Stimulated activated CD4-positive, alpha-beta T cell treated with anti-CD3 and anti-CD28 coated beads, TNF-alpha, amount 100 ng/mL, for 48 hours (primary cell): ENCODE measurements around the gene MAP3K14.
A peak's percentile ranks its signal among the peaks of the same experiment; 100 is the strongest.

Experiments used
- DNase-seq, 3 donors: peaks; one replicate each; pipeline ENCODE4 v3.0.0-alpha.2; 2020; ENCODE audit warnings: low read depth in 3 of 3

MAP3K14 gene

GRCh38 chr17:45235416-45236281 is 81.2 kb downstream of the MAP3K14 start:
- peak in 1 of 3 donors; percentile 79 for DNase-seq

GRCh38 chr17:45234641-45235415 is 82.0 kb downstream of the MAP3K14 start:
- DNase-seq: peak in 1 of 3 donors; percentile 28

GRCh38 chr17:45233423-45233924 is 83.3 kb downstream of the MAP3K14 start:
- no peak for DNase-seq

- DNase-seq: no peak
Measured at GRCh38 chr17:45232514-45233422, 84.1 kb downstream of the MAP3K14 start.

GRCh38 chr17:45231481-45232116 is 85.2 kb downstream of the MAP3K14 start:
- DNase-seq: peak in 1 of 3 donors; percentile 27

- DNase-seq: no peak
Measured at GRCh38 chr17:45230787-45231480, 85.9 kb downstream of the MAP3K14 start.

- DNase-seq: no peak
Measured at GRCh38 chr17:45230410-45230786, 86.4 kb downstream of the MAP3K14 start.

- peak in 1 of 3 donors; percentile 26 for DNase-seq
Measured at GRCh38 chr17:45229681-45230409, 87.0 kb downstream of the MAP3K14 start.

GRCh38 chr17:45228763-45229539 is 87.9 kb downstream of the MAP3K14 start:
- peak; percentile 83 to 86 (median 85) for DNase-seq

- peak in 1 of 3 donors; percentile 37 for DNase-seq
Measured at GRCh38 chr17:45227926-45228762, 88.7 kb downstream of the MAP3K14 start.

- peak in 1 of 3 donors; percentile 36 for DNase-seq
Measured at GRCh38 chr17:45227101-45227925, 89.5 kb downstream of the MAP3K14 start.

- DNase-seq: no peak
Measured at GRCh38 chr17:45226576-45226975, 90.2 kb downstream of the MAP3K14 start.

GRCh38 chr17:45225964-45226530 is 90.8 kb downstream of the MAP3K14 start:
- peak; percentile 91 to 97 (median 95) for DNase-seq

- peak in 1 of 3 donors; percentile 33 for DNase-seq
Measured at GRCh38 chr17:45225051-45225700, 91.6 kb downstream of the MAP3K14 start.

- DNase-seq: peak in 1 of 3 donors; percentile 37
Measured at GRCh38 chr17:45224671-45225050, 92.2 kb downstream of the MAP3K14 start.
